ENCODE results near the gene APLP2.
A peak's percentile ranks its signal among the peaks of the same experiment; 100 is the strongest.

Gene APLP2

GRCh38 chr11:130042093-130042591 lies 27.6 kb upstream of the APLP2 start:
- TF ChIP-seq, protein P1, sequence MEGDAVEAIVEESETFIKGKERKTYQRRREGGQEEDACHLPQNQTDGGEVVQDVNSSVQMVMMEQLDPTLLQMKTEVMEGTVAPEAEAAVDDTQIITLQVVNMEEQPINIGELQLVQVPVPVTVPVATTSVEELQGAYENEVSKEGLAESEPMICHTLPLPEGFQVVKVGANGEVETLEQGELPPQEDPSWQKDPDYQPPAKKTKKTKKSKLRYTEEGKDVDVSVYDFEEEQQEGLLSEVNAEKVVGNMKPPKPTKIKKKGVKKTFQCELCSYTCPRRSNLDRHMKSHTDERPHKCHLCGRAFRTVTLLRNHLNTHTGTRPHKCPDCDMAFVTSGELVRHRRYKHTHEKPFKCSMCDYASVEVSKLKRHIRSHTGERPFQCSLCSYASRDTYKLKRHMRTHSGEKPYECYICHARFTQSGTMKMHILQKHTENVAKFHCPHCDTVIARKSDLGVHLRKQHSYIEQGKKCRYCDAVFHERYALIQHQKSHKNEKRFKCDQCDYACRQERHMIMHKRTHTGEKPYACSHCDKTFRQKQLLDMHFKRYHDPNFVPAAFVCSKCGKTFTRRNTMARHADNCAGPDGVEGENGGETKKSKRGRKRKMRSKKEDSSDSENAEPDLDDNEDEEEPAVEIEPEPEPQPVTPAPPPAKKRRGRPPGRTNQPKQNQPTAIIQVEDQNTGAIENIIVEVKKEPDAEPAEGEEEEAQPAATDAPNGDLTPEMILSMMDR (IDR thresholded peaks at IDR 0.05) = no peak
- Histone ChIP-seq H3K4me3 (no peak overlapping the region), H3K27ac (no peak overlapping the region)
- DNase-seq (ENCODE audit: low spot score) = no peak

DNA sequence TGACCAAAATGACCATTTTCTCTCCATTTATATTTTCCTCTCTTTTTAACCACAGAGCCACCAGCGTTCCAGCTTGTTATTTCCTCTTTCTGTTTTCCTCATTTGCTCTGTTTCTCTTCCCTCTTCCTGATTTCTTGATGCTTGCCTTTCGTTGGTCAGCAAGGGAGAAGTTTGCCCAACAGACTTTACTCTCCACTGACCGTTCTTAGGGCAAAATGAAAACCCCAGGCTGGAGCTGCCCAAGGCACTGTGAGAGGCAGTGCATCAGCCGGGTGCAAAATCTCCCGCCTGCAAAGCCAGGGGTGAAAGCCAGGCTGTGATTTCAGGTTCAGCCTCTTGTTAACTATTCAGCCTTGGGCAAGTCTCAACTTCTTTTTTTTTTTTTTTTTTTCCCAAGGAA lies 26.1 kb upstream of the APLP2 start:
- Histone ChIP-seq H3K4me3 (no peak overlapping the region), H3K27ac (no peak overlapping the region)
- DNase-seq (ENCODE audit: low spot score) = no peak
- TF ChIP-seq, protein P1 (IDR thresholded peaks at IDR 0.05) = no peak

DNA sequence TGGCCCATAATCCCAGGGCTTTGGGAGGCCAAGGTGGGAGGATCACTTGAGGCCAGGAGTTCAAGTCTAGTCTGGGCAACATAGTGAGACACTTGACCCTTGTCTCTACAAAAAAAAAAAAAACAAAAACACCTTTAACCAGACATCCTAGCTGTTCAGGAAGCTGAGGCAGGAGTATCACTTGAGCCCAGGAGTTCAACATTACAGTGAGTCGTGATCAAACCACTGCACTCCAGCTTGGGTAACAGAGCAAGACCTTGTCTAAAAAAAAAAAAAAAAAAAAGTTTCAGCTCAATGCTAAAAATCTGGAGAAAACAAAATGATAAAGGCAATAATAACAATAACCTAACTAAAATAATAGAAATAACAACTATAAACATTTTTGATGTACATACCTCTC lies 22.6 kb upstream of the APLP2 start:
- no peak for DNase-seq (ENCODE audit: low spot score)
- TF ChIP-seq, protein P1 (IDR thresholded peaks at IDR 0.05) = no peak
- Histone ChIP-seq H3K4me3 (no peak overlapping the region), H3K27ac (no peak overlapping the region)

GRCh38 chr11:130049328-130049771 lies 20.3 kb upstream of the APLP2 start:
- Histone ChIP-seq H3K27ac (peak overlapping the region in 1 of 2 donors; percentile 27), H3K4me3 (no peak overlapping the region)
- TF ChIP-seq, protein P1 (IDR thresholded peaks at IDR 0.05) = no peak
- DNase-seq (ENCODE audit: low spot score) = no peak

DNA sequence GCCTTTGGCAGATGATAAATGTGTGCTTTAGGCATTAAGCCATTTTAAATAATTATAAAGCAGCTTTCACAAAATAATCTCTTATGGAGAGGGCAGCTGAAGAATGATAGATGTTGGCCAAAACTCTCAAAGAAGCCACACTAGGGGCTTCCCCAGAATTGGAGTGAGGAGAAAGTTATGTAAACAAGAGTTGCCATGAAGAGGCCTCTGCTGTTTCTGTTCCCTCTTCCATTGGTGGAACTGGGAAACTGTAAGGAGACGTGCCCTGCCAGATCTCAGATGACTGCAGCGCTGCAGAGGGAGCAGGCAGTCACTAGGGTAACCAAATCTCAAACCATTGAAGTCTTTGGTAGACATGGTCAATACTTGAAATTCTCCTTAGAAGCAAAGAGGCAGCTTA lies 19.4 kb upstream of the APLP2 start:
- peak overlapping the region in 1 of 2 donors; percentile 58 for H3K27ac ChIP-seq

GRCh38 chr11:130051082-130051481 lies 18.6 kb upstream of the APLP2 start:
- DNase-seq (ENCODE audit: low spot score) = no peak
- TF ChIP-seq, protein P1 (IDR thresholded peaks at IDR 0.05) = no peak
- Histone ChIP-seq H3K27ac (peak overlapping the region in 1 of 2 donors; percentile 58), H3K4me3 (no peak overlapping the region)

More for the DNA sequence above, 19.4 kb upstream of the APLP2 start:
- TF ChIP-seq, protein P1 (IDR thresholded peaks at IDR 0.05) = no peak
- no peak overlapping the region for H3K4me3 ChIP-seq
- no peak for DNase-seq (ENCODE audit: low spot score)

DNA sequence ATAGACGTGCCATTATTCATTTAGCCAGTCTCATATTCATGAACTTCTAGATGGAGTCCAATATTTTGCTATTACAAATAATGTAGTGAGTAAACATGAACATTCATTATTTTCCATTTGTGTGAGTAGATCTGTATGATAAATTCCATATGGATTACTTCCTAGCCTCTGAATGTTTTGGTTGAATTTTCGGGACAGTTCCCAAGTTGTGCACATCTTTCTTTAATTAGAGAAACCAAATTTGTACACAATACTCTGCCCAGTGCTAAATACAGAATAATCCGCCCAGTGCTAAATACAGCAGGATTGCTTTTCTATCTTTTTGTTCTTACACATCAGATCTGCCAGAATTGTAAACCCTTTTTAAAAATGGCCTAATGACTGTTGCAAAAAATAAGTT lies 17.1 kb upstream of the APLP2 start:
- H3K27ac ChIP-seq = no peak overlapping the region
- no peak for DNase-seq (ENCODE audit: low spot score)
- TF ChIP-seq, protein P1 (IDR thresholded peaks at IDR 0.05) = no peak
- no peak overlapping the region for H3K4me3 ChIP-seq
